HG03175 (cell line): ENCODE results near the gene IFRD1.
A peak's percentile ranks its signal among the peaks of the same experiment; 100 is the strongest.

ENCODE experiments used
- ATAC-seq: cut with Tn5 transposase; IDR thresholded peaks from one replicate; pipeline ENCODE4 v1.9.1; 2021; ENCODE audit warnings: mild to moderate bottlenecking, moderate library complexity; ENCODE audit not compliant: unreplicated experiment

Gene IFRD1, protein sequence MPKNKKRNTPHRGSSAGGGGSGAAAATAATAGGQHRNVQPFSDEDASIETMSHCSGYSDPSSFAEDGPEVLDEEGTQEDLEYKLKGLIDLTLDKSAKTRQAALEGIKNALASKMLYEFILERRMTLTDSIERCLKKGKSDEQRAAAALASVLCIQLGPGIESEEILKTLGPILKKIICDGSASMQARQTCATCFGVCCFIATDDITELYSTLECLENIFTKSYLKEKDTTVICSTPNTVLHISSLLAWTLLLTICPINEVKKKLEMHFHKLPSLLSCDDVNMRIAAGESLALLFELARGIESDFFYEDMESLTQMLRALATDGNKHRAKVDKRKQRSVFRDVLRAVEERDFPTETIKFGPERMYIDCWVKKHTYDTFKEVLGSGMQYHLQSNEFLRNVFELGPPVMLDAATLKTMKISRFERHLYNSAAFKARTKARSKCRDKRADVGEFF

DNA sequence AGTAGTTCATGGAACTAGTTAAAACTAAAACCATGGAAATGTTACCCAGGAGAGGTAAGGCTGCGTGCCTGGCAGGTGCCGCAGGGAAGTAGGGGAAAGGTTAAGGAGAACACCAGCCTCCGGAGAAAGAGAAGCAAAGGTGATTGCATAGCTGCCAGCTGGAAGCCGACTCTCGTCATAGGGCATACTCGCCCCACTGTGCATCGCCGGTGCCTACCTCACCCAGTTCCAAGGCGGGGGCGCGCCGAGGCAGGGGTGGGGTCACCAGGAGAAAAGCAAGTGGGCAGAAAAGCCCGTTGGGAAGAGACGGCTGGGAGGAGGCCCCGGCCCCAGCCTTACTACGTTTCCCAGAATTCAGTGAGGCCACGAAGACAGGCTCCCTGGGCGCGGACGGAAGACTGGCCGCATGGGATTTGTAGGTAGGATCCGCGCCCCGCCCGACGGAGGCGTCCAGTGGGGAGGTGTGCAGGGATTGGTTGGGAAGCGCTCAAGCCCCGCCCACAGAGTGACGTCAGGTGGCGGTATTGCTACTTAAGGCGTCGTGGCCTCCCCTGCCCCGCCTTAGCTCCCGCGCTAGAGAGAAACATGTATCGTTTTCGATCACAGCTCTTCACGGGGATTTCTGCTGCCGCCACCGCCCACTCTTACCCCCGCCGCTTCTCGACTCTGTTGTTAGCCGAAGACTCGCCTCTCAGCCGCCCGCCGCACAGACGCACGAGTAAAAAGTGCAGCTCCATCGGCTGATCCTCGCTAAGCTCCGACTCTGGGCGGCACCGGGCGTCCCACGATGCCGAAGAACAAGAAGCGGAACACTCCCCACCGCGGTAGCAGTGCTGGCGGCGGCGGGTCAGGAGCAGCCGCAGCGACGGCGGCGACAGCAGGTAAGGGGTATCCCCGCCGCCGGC, at the start of gene IFRD1:
Gene IFRD1 (plus strand): TSS at position 559 of the 905 bp plus-strand sequence. CDS start 229 bp downstream, at position 788.
- peak; percentile 74 for ATAC-seq

DNA sequence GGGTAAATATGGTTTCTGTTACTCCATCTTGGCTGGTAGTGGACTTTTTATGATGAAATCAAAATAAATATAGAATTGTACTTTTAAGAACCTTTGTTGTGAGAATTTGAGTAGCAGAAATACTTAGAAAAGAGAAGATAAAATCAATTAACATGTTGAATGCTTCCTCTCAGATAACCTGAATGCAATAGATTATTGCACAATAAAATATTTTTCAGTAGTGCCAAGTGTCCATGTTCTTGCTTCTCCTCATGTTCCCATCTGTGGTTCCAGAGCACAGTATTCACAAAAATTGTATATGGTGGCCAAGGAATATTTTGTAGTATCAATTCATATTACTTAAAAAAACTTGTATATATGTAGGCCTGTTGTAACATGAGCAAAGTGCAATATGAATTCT, 45.9 kb upstream of the IFRD1 start:
- no peak for ATAC-seq

DNA sequence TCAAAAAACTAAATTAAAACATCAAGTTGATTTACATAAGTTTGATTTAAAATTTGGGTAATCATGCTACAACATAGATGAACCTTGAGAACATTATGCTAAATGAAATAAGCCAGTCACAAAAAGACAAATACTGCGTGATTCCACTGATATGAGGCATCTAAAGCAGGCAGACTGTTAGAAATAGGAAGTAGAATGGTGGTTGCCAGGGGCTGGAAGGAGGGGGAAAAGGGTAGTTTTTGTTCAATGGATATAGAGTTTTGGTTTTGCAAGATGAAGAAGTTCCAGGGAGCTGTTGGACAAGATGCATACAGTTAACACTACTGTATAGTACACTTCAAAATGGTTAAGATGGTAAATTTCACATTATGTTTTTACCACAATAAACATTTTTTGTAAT, 45.0 kb upstream of the IFRD1 start:
- ATAC-seq: no peak

DNA sequence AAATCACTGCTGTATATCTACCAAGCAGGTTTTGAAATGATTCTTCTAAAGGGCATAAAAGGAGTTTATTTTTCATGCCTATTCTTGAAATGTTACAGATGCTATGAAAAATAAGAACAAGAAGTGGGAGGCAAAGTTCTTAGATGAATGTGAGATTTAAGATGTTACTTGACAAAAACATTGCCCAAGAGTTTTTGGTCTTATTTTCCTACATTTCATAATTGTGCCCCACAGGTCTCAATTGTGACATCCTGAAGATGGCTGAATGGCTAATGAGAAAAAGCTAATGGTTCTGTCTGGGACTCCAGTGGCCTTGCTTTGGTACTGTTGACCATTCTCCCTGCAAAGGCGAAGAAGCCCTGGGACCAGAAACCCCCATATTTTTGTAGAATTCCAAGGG, 43.0 kb upstream of the IFRD1 start:
- ATAC-seq: no peak

DNA sequence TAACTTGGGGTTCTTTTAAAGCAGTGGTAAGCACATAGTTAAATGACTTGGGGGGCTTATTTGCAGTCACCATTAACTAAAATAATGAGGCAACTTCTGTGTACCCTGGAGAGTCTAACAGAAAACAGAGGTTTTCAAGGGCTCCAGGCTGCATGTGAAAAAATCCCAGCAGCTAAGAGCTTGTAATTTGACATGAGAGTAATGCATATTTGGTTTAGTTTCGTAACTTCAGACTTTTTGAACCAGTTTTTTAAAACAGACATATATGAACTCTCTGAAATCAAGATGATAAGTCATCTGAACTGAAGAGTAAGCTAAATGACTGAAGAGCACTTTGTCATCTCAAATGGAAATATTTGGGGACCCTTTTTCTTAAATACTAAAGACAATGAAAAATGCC, 40.2 kb upstream of the IFRD1 start:
- ATAC-seq: no peak

DNA sequence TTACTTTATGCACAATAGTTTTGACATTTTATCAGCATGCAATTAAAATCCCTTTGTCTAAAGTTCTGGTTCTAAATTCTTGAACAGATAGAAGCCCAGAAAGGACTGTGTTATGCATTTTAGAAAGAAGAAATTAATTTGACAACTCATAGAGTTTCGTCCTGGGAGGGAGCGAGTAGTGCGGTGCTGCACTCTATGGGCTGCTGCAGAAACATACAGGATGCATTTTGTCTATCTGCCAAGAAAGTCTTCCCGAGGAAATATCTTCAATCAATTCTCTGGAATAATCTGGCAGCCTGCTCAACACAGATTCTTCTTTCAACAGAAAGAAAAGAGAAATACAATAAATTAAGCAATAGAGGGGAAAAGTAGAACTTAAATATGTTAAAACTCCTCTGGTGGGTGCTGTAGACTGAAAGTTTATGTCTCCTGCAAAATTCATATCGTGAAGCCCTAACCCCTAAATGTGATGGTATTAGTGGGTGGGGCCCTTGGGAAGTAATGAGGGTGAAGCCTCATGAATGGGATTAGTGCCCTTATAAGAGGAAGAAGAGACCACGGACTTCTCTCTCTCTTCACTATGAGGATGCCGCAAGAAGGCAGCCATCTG, 39.0 kb upstream of the IFRD1 start:
- ATAC-seq: no peak

DNA sequence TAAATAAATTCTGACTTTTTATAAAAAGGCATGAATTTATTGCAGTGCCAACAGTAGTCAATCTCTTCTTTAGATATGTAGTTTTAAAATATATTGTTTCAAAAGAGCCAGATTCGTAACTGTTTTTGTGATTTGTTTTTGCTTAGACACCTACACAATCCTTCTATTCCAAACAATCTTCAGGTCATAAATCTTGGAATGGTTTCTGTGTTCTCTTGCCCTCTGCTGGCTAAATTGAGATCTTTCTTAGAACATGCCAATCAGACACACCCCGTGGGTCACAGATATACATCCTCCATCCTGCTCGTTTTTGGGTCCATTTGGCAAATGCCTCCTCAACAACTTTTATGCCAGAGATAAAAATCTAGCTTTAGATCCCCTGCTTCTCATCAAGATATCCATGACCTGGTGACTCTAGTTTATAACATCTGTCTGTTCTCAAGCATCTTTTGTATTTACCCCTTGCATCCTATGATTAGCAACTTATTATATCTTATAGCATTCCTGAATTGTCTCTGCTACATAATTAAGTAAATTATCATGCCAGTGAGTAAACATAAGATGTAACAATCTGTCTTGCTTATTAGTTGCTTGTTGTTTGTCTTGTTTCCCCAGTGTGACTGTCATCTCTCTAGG, 35.3 kb upstream of the IFRD1 start:
- peak; percentile 76 for ATAC-seq

DNA sequence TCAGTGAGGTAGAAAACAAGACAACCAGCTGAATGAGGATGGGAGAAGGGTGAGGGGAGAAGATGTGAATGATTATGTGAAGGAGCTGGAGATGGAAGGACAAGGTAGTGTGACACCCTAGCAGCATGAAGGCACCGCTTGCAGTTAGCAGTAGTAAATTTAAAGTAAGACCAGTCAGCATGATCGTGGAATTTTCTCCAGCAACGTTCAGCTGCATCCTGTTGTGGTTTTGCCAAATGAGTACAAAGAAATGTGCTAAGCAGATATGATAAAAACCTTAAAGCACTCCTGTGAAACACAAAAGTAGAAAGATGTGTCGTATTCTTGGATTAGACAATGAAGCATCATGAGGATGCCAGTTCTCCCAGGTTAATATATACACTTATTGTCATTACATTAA, 34.1 kb upstream of the IFRD1 start:
- no peak for ATAC-seq

DNA sequence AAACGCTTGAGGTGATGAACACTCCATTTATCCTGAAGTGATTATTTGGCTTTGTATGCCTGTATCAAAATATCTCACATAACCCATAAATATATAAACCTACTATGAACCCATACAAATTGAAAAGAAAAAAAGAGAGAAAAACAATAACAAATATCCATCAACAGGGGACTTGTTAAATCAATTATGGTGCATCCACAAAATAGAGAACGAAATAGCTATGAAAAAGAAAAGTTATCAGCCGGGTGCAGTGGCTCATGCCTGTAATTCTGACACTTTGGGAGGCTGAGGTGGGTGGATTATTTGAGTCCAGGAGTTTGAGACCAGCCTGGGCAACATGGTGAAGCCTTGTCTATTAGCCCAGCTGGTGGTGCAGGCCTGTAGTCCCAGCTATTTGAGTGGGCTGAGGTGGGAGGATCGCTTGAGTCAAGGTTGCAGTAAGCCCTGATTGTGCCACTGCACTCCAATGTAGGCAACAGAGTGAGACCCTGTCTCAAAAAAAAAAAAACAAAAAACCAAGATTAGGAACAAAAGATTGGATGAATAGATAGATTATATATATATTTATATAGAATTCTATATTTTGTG, 30.6 kb upstream of the IFRD1 start:
- ATAC-seq: no peak

DNA sequence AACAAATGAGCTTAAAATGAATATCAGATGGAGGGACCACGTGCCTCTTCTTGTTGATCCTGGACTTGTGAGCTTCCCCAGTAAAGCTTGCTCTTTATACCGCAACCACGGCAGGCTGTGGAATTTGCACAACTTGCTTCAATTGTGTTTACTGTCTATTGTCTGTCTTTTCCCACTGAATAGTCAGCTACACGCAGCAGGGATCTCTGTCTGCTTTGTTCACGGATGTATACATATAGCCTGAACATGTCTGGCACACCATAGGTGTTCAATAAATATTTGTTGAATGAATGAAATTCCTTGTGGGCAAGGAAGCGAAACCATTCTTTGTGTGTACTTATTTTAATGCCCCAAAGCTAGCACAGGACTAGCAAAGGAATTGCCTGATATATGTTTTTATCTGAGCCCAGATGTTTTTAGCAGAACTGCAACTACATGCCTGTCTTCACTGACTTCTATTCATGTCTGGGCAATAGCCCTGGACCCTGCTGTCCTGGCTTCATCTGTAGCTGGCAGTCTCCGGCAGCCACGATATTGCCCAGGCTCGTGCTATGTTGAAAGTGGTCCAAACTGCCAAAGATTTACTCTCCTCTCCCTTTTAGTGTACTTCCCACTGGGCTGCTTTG, 29.9 kb upstream of the IFRD1 start:
- ATAC-seq: no peak

DNA sequence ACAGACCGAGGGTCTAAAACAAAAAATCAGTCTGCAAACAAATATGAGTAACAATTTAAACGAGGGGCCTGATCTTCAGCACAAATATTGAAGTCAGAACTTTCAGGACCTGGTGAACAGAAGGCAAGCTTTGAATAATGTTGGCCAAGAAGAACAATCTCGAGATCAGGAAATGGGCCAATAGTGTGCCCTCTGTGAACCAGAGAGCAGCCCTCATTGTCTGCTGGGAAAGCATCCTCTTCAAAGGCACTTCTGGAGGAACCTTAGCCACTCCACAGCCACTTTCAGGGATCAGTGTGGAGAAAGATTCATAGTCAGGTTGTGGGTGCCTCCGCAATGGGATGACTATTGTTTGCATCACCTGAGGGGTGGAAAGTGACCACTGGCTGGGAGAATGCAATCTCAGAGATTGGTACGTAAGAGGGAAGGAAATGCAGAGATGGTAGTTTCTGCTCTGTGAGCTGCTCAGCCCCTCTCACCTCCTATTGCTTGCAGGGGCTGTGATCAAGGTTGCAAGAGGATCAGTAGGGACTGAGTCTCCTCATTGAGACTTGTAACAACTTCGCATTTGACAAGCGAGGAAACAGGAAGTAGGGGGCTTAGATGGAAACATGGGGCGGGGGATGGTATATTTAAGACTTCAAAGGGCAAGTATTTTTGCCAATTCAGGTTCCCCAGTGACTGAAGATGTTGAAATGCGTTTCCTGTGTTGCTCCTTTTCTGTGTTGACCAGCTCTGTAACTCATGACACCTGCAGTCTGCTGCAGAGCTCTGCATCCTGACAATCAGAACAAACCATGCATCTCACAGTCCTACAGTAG, 28.4 kb upstream of the IFRD1 start:
- ATAC-seq: no peak

DNA sequence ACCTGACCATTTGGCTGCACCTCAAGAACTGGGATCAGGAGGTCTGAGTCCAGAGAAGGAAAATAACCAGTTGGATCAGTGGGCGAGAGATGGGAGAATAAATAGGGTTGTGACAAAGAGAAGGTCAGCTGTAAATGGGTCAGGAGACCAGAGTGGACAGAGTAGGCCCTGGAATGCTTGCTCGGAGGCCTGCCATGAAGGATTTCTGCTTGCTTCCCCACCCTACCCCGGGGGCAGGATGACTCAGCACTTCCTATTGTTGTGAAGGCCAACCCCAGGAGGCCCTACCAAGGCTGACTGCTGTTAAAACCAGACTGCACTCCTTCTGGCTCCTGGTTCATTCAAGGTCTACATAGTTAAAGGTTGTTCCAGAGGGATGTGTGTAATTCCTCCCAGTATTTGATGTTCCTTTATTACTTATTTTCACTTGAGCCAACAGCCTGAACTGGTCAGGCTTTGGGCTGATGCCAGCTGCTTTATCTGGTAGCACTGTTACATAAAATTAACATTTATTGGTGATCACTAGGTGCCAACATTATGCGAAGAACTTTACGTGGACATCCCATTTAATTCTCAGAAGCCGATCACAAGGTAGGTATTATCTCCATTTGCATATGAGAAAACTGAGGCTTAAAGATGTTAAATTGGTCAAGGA, 27.3 kb upstream of the IFRD1 start:
- ATAC-seq: no peak

DNA sequence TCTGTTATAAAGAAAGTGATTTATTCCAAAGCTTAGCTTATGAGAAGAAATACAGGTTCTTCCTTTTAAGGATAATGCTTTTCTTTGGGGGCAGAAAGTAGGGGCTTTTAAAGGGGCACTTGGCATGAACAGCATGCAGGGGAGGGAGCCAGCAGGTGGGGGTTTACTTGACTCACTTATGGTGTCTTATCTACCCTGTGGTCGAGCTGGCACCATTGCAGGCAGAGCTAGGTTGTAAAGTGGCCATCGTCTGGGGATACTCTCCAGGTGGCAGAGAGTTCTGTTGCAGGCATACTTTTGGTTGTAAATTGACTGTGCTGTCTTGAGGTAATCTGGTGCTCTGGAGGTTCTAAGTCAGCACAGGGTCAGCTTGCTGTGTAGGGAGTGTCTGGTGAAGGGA, 26.3 kb upstream of the IFRD1 start:
- no peak for ATAC-seq

DNA sequence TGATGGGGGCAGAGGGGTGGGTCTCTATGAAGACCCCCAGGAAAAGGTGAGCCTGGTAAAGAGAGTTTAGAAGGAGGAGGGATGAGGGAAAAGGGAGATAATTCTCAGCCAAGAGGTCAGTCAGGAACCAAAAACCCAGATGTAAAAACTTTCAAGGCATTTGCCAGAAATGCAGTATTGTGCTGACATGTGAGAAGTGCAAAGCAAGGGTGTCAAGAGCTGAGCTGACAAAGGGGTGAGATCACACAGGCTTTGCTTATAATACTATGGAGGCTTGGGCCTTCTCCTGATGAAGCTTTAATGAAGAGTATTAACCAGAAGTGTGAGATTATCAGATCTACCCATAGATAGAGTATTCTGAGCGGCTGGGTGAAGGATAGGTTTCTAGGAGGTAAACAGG, 22.3 kb upstream of the IFRD1 start:
- no peak for ATAC-seq

DNA sequence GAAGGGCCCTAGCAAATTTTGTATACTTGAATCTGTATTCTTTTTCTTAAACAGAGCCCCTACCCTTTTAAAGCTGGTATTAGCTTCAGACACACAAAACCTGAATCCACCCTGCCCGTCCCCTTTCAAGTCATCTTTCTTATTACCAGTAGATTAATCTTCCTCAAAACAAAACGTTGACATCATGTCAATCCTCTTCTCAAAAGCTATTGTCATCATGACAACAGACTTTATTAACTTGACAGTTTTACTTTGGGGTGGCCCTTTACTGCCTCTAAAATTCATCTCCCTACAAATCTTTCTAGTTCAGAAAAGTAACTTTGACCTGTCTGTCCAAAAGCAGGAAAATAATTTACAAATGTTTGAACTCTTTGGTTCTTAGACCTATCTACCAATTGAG, 21.5 kb upstream of the IFRD1 start:
- no peak for ATAC-seq

DNA sequence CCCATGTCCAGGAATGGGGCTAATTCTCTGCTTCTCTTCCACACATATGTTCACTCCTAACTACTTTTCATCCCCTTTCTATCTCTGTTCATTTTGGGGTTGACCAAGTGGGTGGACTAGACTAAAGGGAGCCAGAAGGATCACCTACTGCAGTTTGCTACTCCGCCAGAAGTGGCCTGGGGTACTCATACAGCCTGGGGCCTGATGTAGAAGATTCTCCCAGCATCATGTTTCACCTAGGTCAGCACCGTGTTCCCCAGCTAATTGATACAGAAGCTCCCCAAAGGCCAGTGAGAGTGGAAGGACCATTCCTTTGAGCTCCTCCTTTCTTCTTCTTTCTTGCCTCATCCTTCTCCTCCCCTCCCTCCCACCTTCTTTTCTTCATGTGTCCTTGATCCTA, 19.6 kb upstream of the IFRD1 start:
- no peak for ATAC-seq

DNA sequence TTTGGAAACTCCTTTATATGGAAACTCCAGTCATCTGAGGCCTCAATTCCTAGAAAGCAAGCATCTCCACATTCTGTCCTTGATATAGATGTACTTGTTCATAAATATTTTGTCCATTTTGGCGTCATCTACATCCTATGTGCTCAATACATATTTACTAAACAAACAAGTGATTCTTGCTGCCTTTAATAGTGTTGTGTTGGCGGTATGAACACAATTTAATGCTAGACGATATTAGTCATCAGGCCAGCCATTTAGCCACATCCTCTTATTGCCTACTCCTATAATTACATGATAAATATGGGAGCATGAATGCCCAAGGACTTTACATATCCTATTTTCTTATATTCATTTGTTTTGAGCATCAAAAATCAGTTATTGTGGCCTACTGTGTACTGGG, 18.5 kb upstream of the IFRD1 start:
- ATAC-seq: no peak

DNA sequence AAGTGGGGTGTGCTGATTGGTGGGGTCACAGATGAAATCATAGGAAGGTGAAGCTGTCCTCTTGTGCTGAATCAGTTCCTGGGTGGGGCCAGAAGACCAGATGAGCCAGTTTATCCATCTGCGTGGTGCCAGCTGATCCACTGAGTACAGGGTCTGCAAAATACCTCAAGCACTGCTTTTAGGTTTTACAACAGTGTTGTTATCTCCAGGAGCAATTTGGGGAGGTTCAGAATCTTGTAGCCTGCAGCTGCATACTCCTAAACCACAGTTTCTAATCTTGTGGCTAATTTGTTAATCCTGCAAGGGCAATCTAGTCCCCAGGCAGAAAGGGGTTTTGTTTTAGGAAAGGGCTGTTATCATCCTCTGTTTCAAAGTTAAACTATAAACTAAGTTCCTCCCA, 17.0 kb upstream of the IFRD1 start:
- ATAC-seq: no peak

DNA sequence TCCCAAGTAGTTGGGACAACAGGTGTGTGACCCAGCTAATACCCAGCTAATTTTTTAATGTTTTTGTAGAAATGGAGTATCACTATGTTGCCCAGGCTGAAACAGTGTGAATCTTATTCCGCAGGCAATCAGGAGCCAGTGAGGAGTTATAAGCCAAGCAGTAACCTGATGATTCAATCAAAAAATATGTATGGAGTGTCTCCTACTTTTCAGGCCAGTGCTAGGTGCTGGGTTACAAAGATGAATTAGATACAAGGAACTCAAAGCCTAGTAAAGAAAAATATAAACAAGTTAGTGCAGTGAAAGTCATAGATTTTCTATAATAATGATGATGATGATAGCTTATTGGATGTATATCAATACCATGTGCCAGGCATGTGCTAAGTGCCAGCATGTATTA, 13.2 kb upstream of the IFRD1 start:
- ATAC-seq: no peak
